ENCODE data around the gene SCARF2.
A peak's percentile ranks its signal among the peaks of the same experiment; 100 is the strongest.

SCARF2 gene

GRCh38 chr22:20450551-20450906, 12.9 kb upstream of the SCARF2 start:
- no peak overlapping the region for H3K27ac ChIP-seq
- no peak for DNase-seq (ENCODE audit: low spot score)
- TF ChIP-seq CTCF (IDR thresholded peaks at IDR 0.05), result no peak
- no peak overlapping the region for H3K4me3 ChIP-seq

- DNase-seq (ENCODE audit: low spot score), result no peak
- TF ChIP-seq CTCF (IDR thresholded peaks at IDR 0.05), result no peak
- Histone ChIP-seq H3K4me3 (no peak overlapping the region), H3K27ac (no peak overlapping the region)
Measured at GRCh38 chr22:20449819-20450550, 12.4 kb upstream of the SCARF2 start.

GRCh38 chr22:20448630-20449029, 11.0 kb upstream of the SCARF2 start:
- Histone ChIP-seq H3K27ac (no peak overlapping the region), H3K4me3 (no peak overlapping the region)
- no peak for TF ChIP-seq CTCF (IDR thresholded peaks at IDR 0.05)
- no peak for DNase-seq (ENCODE audit: low spot score)

GRCh38 chr22:20446383-20446970, 8.9 kb upstream of the SCARF2 start:
- Histone ChIP-seq H3K4me3 (no peak overlapping the region), H3K27ac (no peak overlapping the region)
- TF ChIP-seq CTCF (IDR thresholded peaks at IDR 0.05), result no peak
- no peak for DNase-seq (ENCODE audit: low spot score)

GRCh38 chr22:20444325-20444724, 6.7 kb upstream of the SCARF2 start:
- TF ChIP-seq CTCF (IDR thresholded peaks at IDR 0.05), result no peak
- Histone ChIP-seq H3K27ac (no peak overlapping the region), H3K4me3 (no peak overlapping the region)
- no peak for DNase-seq (ENCODE audit: low spot score)

GRCh38 chr22:20442485-20443284, 5.1 kb upstream of the SCARF2 start:
- no peak for DNase-seq (ENCODE audit: low spot score)
- peak overlapping the region in 1 of 2 donors; percentile 53 for H3K27ac ChIP-seq
- TF ChIP-seq CTCF (IDR thresholded peaks at IDR 0.05), result no peak
- no peak overlapping the region for H3K4me3 ChIP-seq

Measured in coronary artery (tissue), 2 donors.